K562 (cell line): ENCODE measurements around the gene TIMM17A. TPM values are rescaled to one million over a fixed set of nuclear protein-coding genes. Genes with fewer than 3 reads are reported as not detected.

Experiments
- ATF3 ChIP-seq, 2 experiments: fragments of 450-650 bp in 1 of 2; sonication (generic) in 1 of 2; formaldehyde crosslinking in 1 of 2; IDR thresholded peaks in 1 of 2; conservative IDR thresholded peaks in 1 of 2; 2 replicates each; pipeline versions ENCODE4 v1.6.1 to v1.8.1; 2016 to 2023; ENCODE audit warnings: mild to moderate bottlenecking in 2 of 2, moderate library complexity in 2 of 2, inconsistent platforms in 1 of 2, missing genetic modification reagents in 1 of 2
- CREB3 ChIP-seq: fragments of 450-650 bp; conservative IDR thresholded peaks from 2 replicates; pipeline ENCODE4 v1.6.1; 2016; ENCODE audit warnings: missing genetic modification characterization, low read depth, mild to moderate bottlenecking, missing compliant biosample characterization, moderate library complexity
- FOXK2 ChIP-seq, 2 experiments: fragments of 450-650 bp; IDR thresholded peaks in 1 of 2; conservative IDR thresholded peaks in 1 of 2; 2 replicates each; pipeline ENCODE4 v1.6.1; 2016; ENCODE audit warnings: low read depth in 2 of 2, mild to moderate bottlenecking in 1 of 2
- GTF2E2 ChIP-seq: fragments of 200-800 bp; sonication (Bioruptor generic); IDR thresholded peaks from 2 replicates; pipeline ENCODE4 v1.6.1; 2016; ENCODE audit warnings: missing genetic modification characterization, missing compliant biosample characterization
- KDM2B ChIP-seq: fragments of 250-450 bp; sonication (Bioruptor Pico); IDR thresholded peaks from 2 replicates; pipeline ENCODE4 v1.8.0; 2021; ENCODE audit warnings: mild to moderate bottlenecking, moderate library complexity
- NFXL1 ChIP-seq: fragments of 450-650 bp; formaldehyde crosslinking; IDR thresholded peaks from 2 replicates; pipeline ENCODE4 v1.4.0; 2021; ENCODE audit warnings: mild to moderate bottlenecking
- NKRF ChIP-seq: fragments of 450-650 bp; IDR thresholded peaks from 2 replicates; pipeline ENCODE4 v1.6.1; 2016; ENCODE audit warnings: borderline replicate concordance
- RBM14 ChIP-seq: fragments of 200-400 bp; formaldehyde crosslinking; IDR thresholded peaks from 2 replicates; pipeline ENCODE4 v1.6.1; 2018; ENCODE audit warnings: low read depth, mild to moderate bottlenecking, low read length, moderate library complexity, borderline replicate concordance; ENCODE audit not compliant: insufficient read depth
- SRF ChIP-seq, 2 experiments: fragments of 250-450, 450-650 bp in 1 of 2; sonication (Bioruptor Pico) in 1 of 2; sonication (generic) in 1 of 2; formaldehyde crosslinking; IDR thresholded peaks; 2 replicates each; pipeline versions ENCODE4 v1.5.0 to v1.5.1; 2020 to 2022; ENCODE audit warnings: mild to moderate bottlenecking in 1 of 2, missing genetic modification reagents in 1 of 2
- TCF3 ChIP-seq: sonication (generic); formaldehyde crosslinking; IDR thresholded peaks from 2 replicates; pipeline ENCODE4 v1.4.0; 2020; ENCODE audit warnings: mild to moderate bottlenecking, missing genetic modification reagents
- TOE1 ChIP-seq, 2 experiments: fragments of 450-650 bp in 1 of 2; sonication (generic) in 1 of 2; formaldehyde crosslinking in 1 of 2; IDR thresholded peaks; 2 replicates each; pipeline versions ENCODE4 v1.7.1 to v1.8.0; 2016 to 2022; ENCODE audit warnings: borderline replicate concordance in 2 of 2, mild to moderate bottlenecking in 2 of 2, antibody characterized with exemption in 1 of 2, inconsistent platforms in 1 of 2, low read depth in 1 of 2, missing genetic modification reagents in 1 of 2, moderate library complexity in 1 of 2
- U2AF2 ChIP-seq: fragments of 200-400 bp; formaldehyde crosslinking; optimal IDR thresholded peaks from 2 replicates; pipeline ENCODE3; 2017; ENCODE audit warnings: low read depth, mild to moderate bottlenecking, low read length
- ZBTB11 ChIP-seq, 3 experiments: fragments of 200-800 bp in 1 of 3; fragments of 250-450 bp in 1 of 3; fragments of 450-650 bp in 1 of 3; sonication (Bioruptor Pico) in 1 of 3; sonication (Bioruptor generic) in 1 of 3; formaldehyde crosslinking in 1 of 3; IDR thresholded peaks; 2 replicates each; pipeline versions ENCODE4 v1.6.1 to v1.8.0; 2016 to 2022; ENCODE audit warnings: mild to moderate bottlenecking in 2 of 3, missing genetic modification characterization in 2 of 3, missing compliant biosample characterization in 1 of 3, moderate library complexity in 1 of 3
- ZFX ChIP-seq: sonication (generic); formaldehyde crosslinking; IDR thresholded peaks from 2 replicates; pipeline ENCODE4 v1.8.0; 2022; ENCODE audit warnings: mild to moderate bottlenecking, missing genetic modification reagents, moderate library complexity
- ZNF232 ChIP-seq: sonication (generic); formaldehyde crosslinking; IDR thresholded peaks from 2 replicates; pipeline ENCODE4 v1.8.0; 2022; ENCODE audit warnings: mild to moderate bottlenecking, missing genetic modification reagents
- ZNF263 ChIP-seq: sonication (generic); formaldehyde crosslinking; IDR thresholded peaks from 2 replicates; pipeline ENCODE4 v1.8.0; 2022; ENCODE audit warnings: mild to moderate bottlenecking, missing genetic modification reagents, borderline replicate concordance
- ZNF551 ChIP-seq: fragments of 250-450 bp; sonication (Bioruptor Pico); IDR thresholded peaks from 2 replicates; pipeline ENCODE4 v1.5.0; 2021; ENCODE audit warnings: mild to moderate bottlenecking, moderate library complexity
- polyA plus RNA-seq, 8 experiments: library from polyadenylated mRNA; depleted of rRNA in 4 of 8; stranded (reverse) in 5 of 8; unstranded in 3 of 8; fragments of >200 nt; fragmentation: Nextera tagmentation in 2 of 8; fragmentation: Illumina TruSeq in 1 of 8; extraction: Ambion mirVana in 2 of 8; extraction: Trizol in 1 of 8; gene quantifications; 2 replicates each; pipeline versions ENCODE4 v1.2.1 to v1.2.3, GENCODE V29; 2011 to 2014; ENCODE audit warnings: inconsistent platforms in 1 of 8, missing spikeins in 1 of 8
- total RNA-seq, 7 experiments: library from RNA; depleted of rRNA in 6 of 7; stranded (reverse); fragments of >200 nt in 6 of 7; fragmentation: Illumina TruSeq in 2 of 7; extraction: Trizol in 2 of 7; gene quantifications; 2 replicates each; pipeline versions ENCODE4 v1.2.1 to v1.2.3, GENCODE V29; 2011 to 2021; ENCODE audit warnings: low replicate concordance in 1 of 7

Gene TIMM17A
- total and polyA plus RNA-seq, 9 of the 15 experiments (the other 6 are each of a cell fraction or from before 2014, with no cell fraction given): 116 to 744 (median 180) TPM

GRCh38 chr1:201917362-201918033, 37.8 kb upstream of the TIMM17A start (continued):
- TF ChIP-seq ZBTB11 (CRISPR knock-in tag; IDR thresholded peaks at IDR 0.05) (peak in 1 of 3 experiments; percentile 42; a peak in 1 of 6 replicates), NKRF (no peak), SRF (CRISPR knock-in tag; IDR thresholded peaks at IDR 0.05) (peak in 1 of 2 experiments; percentile 37; a peak in 1 of 4 replicates), TOE1 (IDR thresholded peaks at IDR 0.05; ENCODE audit: borderline replicate concordance) (no peak), TOE1 (CRISPR knock-in tag; IDR thresholded peaks at IDR 0.05; ENCODE audit: borderline replicate concordance, low read depth) (0 out of 2 replicates have a peak, but pooled peaks have one; percentile 52), ZNF263 (CRISPR knock-in tag) (no peak), KDM2B (CRISPR knock-in tag) (no peak), ZNF551 (CRISPR knock-in tag) (no peak), FOXK2 (conservative IDR thresholded peaks at IDR 0.05 in 1 of 2, IDR thresholded peaks at IDR 0.05 in 1 of 2; ENCODE audit: low read depth in 2 of 2) (0 out of 4 replicates have a peak, but pooled peaks of 1 of the 2 experiments have one; percentile 20), RBM14 (no peak), U2AF2 (no peak), ZFX (CRISPR knock-in tag) (0 out of 2 replicates have a peak, but pooled peaks have one; percentile 24), TCF3 (CRISPR knock-in tag) (no peak), NFXL1 (CRISPR knock-in tag) (0 out of 2 replicates have a peak, but pooled peaks have one; percentile 30), GTF2E2 (tag) (no peak), CREB3 (tag) (peak; percentile 69; the same call in 1 of the 2 replicates), ZNF232 (CRISPR knock-in tag) (no peak), ATF3 (IDR thresholded peaks at IDR 0.05) (peak; percentile 58), ATF3 (CRISPR knock-in tag; conservative IDR thresholded peaks at IDR 0.05) (no peak)
